Testis (tissue), 3 donors: ENCODE results near the gene AMOTL1. TPM values are rescaled to one million over a fixed set of nuclear protein-coding genes. Genes with fewer than 3 reads are reported as not detected.

Source experiments
- DNase-seq: peaks from one replicate; pipeline ENCODE4 v3.0.0-alpha.2; 2019
- H3K27ac ChIP-seq, 2 donors: fragments of 200-600 bp; sonication (generic); one replicate each; pipeline ENCODE4 v1.5.1; 2019
- H3K27me3 ChIP-seq: fragments of 200-600 bp; sonication (generic); one replicate; pipeline ENCODE4 v1.5.1; 2019
- H3K36me3 ChIP-seq: fragments of 200-600 bp; sonication (generic); one replicate; pipeline ENCODE4 v1.5.1; 2017; ENCODE audit warnings: low read depth; ENCODE audit errors: missing control alignments
- H3K4me1 ChIP-seq: fragments of 200-600 bp; sonication (generic); one replicate; pipeline ENCODE4 v1.5.1; 2019
- H3K4me3 ChIP-seq, 2 donors: fragments of 200-600 bp; sonication (generic); one replicate each; pipeline ENCODE4 v1.5.1; 2017 to 2019
- H3K9me3 ChIP-seq: fragments of 200-600 bp; sonication (generic); one replicate; pipeline ENCODE4 v1.5.1; 2017
- CTCF ChIP-seq, 3 experiments: fragments of 450-650 bp in 2 of 3; fragments of 200-600 bp in 1 of 3; sonication (generic) in 1 of 3; IDR thresholded peaks; one replicate each; pipeline ENCODE4 v1.5.1; 2016 to 2019; ENCODE audit warnings: antibody characterized with exemption in 3 of 3, mild to moderate bottlenecking in 2 of 3, moderate library complexity in 1 of 3
- POLR2A ChIP-seq: fragments of 450-650 bp; IDR thresholded peaks from one replicate; pipeline ENCODE4 v1.6.1; 2017; ENCODE audit warnings: antibody characterized with exemption, mild to moderate bottlenecking, moderate library complexity
- WGBS, 2 donors: methylation state at CpG; one replicate each; pipeline ENCODE4 v1.1.5; 2018; 5-methylcytosine and 5-hydroxymethylcytosine counted together
- intact Hi-C: fragments of 100-400 bp; cut with DNase I; formaldehyde crosslinking; loops from one replicate; pipeline ENCODE4 v1.15.1; 2023; ENCODE audit warnings: low total_unique reads
- polyA plus RNA-seq: library from polyadenylated mRNA; stranded (reverse); fragments of 350-450 nt; fragmentation: Illumina TruSeq; extraction: RNeasy Lipid Tissue Mini Kit (QIAGEN cat#74804); gene quantifications from one replicate; pipeline ENCODE4 v1.2.3, GENCODE V29; 2014; ENCODE audit warnings: low read depth, low replicate concordance; ENCODE audit not compliant: insufficient read depth
- total RNA-seq, 2 donors: library from RNA; depleted of rRNA; stranded (reverse); fragments of >200 nt; gene quantifications; one replicate each; pipeline ENCODE4 v1.2.3, GENCODE V29; 2016

Gene AMOTL1
- total and polyA plus RNA-seq, 3 donors from 2014 or later = 17.1 to 25.4 (median 18.7) TPM

DNA sequence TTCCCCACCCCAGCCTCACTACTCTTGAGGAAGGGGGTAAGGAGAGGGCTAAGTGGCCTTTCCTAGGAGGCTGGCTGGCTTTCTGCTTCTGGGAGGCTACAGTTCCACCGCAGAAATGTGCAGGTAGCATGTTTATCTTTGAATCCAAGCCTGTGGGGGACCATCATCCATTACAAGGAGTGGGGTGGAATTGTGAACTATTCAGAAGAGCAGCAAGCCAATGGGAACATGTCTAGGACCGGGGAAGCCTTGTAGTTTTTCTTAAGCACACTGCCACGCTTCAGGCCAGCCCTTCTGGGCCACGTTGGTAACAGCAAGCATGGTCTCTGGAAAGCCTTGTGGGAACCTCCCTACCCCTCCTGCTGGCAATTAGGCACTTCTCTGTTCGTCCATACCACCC is 100.3 kb downstream of the AMOTL1 start:
- no peaks in the 10 kb centered on the region for H3K4me1 ChIP-seq
- no peaks in the 10 kb centered on the region for H3K9me3 ChIP-seq
- no peak overlapping the region for H3K27ac ChIP-seq
- no peak for TF ChIP-seq POLR2A
- no peak for TF ChIP-seq CTCF (IDR thresholded peaks at IDR 0.05)
- no peak for DNase-seq
- H3K36me3 ChIP-seq = no peaks in the 10 kb centered on the region
- 93 to 96% methylated on average over 5 of the region's 5 CpGs for WGBS, 2 donors
- no peaks in the 10 kb centered on the region for H3K27me3 ChIP-seq
- no peak overlapping the region for H3K4me3 ChIP-seq
- intact Hi-C loops = no loop called here

- no peaks in the 10 kb centered on the region for H3K36me3 ChIP-seq
- no peak overlapping the region for H3K27ac ChIP-seq
- intact Hi-C loops = no loop called here
- no peaks in the 10 kb centered on the region for H3K27me3 ChIP-seq
- H3K4me1 ChIP-seq = peaks cover 1% of the 10 kb centered on the region
- no peak overlapping the region for H3K4me3 ChIP-seq
- TF ChIP-seq POLR2A (no peak), CTCF (IDR thresholded peaks at IDR 0.05) (no peak)
- no peaks in the 10 kb centered on the region for H3K9me3 ChIP-seq
- 86 to 97% methylated on average over 9 to 10 of the region's 10 CpGs for WGBS, 2 donors
- no peak for DNase-seq
Measured at GRCh38 chr11:94869186-94869585, 101.0 kb downstream of the AMOTL1 start.

- no peak overlapping the region for H3K27ac ChIP-seq
- intact Hi-C loops = no loop called here
- H3K36me3 ChIP-seq = no peaks in the 10 kb centered on the region
- WGBS, 2 donors = 95 to 98% methylated on average over 5 of the region's 5 CpGs
- DNase-seq = no peak
- H3K9me3 ChIP-seq = no peaks in the 10 kb centered on the region
- H3K27me3 ChIP-seq = no peaks in the 10 kb centered on the region
- no peak overlapping the region for H3K4me3 ChIP-seq
- H3K4me1 ChIP-seq = peaks cover 3% of the 10 kb centered on the region
- TF ChIP-seq CTCF (IDR thresholded peaks at IDR 0.05) (no peak), POLR2A (no peak)
Measured at GRCh38 chr11:94870422-94870821, 102.3 kb downstream of the AMOTL1 start.

DNA sequence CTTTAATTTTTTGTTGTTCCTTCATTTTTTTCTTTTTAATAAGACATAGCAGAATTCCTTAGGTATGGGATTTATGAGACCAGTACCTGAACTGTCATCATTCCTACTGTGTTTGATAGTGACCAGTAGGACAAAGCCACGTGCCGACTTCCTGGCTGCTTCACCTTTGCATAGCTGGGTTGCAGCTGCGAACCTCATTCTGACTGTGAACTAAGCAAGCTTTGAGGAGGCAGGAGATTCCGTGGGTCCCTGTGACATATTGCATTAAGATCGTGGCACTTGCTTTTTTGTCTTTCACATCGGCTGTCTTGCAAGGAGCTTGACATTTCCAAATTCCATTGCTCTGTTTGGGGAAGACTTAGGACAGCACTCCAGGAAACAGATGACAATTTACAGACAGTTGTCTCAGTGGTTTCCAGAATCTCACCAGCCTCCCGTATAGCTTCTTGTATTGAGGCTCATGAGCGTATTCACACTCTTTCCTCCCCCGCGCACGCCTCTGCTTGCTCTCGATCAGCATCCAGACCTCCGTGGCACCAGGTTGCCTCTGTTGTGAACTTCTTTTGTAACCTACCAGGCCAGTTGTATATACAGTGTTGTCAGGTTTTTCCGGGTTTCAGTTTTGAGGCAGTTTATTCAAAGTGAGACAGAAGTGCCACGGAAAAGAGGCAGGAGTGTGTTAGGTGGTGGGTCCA is 103.5 kb downstream of the AMOTL1 start:
- 90 to 95% methylated on average over 15 of the region's 15 CpGs for WGBS, 2 donors
- intact Hi-C loops = no loop called here
- TF ChIP-seq CTCF (IDR thresholded peaks at IDR 0.05) (no peak), POLR2A (no peak)

More for the DNA sequence above, 103.5 kb downstream of the AMOTL1 start:
- Histone ChIP-seq H3K27me3 (no peaks in the 10 kb centered on the region), H3K4me3 (no peak overlapping the region), H3K36me3 (no peaks in the 10 kb centered on the region), H3K4me1 (peaks cover 3% of the 10 kb centered on the region), H3K27ac (no peak overlapping the region), H3K9me3 (no peaks in the 10 kb centered on the region)
- no peak for DNase-seq
